Endothelial cell (in vitro differentiated cells): ENCODE measurements around the gene CD47. TPM values are rescaled to one million over a fixed set of nuclear protein-coding genes. Genes with fewer than 3 reads are reported as not detected.

Source experiments
- DNase-seq: peaks from one replicate; pipeline ENCODE4 v3.0.0; 2021; ENCODE audit warnings: low spot score
- H3K27ac Mint-ChIP-seq: one replicate; pipeline ENCODE4 v1.8.0; 2021; ENCODE audit warnings: mixed read lengths, inconsistent platforms; ENCODE audit not compliant: unreplicated experiment
- H3K27me3 Mint-ChIP-seq: one replicate; pipeline ENCODE4 v1.8.0; 2021; ENCODE audit warnings: mild to moderate bottlenecking, moderate library complexity, mixed read lengths, inconsistent platforms; ENCODE audit not compliant: unreplicated experiment
- H3K36me3 Mint-ChIP-seq: one replicate; pipeline ENCODE4 v1.8.0; 2021; ENCODE audit warnings: mild to moderate bottlenecking, low read depth, mixed read lengths, inconsistent platforms; ENCODE audit not compliant: unreplicated experiment
- H3K4me1 Mint-ChIP-seq: one replicate; pipeline ENCODE4 v1.8.0; 2021; ENCODE audit warnings: mild to moderate bottlenecking, mixed read lengths, inconsistent platforms; ENCODE audit not compliant: unreplicated experiment
- H3K4me3 Mint-ChIP-seq: one replicate; pipeline ENCODE4 v1.8.0; 2021; ENCODE audit warnings: mild to moderate bottlenecking, mixed read lengths, inconsistent platforms; ENCODE audit not compliant: unreplicated experiment
- H3K9me3 Mint-ChIP-seq: one replicate; pipeline ENCODE4 v1.8.0; 2021; ENCODE audit warnings: mixed read lengths, inconsistent platforms; ENCODE audit not compliant: unreplicated experiment
- total RNA-seq: library from RNA; stranded (reverse); fragmentation: NEBNext Ultra II Directional; extraction: Animal tissue kit (Norgen Biotek cat#: 25700); gene quantifications from one replicate; pipeline ENCODE4 v1.2.1, GENCODE V29; 2021; ENCODE audit not compliant: unreplicated experiment
- TF ChIP-seq, protein P1 (sequence below): fragments of 200-600 bp; sonication (generic); IDR thresholded peaks from one replicate; pipeline ENCODE4 v1.5.0; 2021; ENCODE audit warnings: antibody characterized with exemption; ENCODE audit not compliant: unreplicated experiment

CD47 gene
- total RNA-seq, 1 donor from 2014 or later: 89.6 TPM

DNA sequence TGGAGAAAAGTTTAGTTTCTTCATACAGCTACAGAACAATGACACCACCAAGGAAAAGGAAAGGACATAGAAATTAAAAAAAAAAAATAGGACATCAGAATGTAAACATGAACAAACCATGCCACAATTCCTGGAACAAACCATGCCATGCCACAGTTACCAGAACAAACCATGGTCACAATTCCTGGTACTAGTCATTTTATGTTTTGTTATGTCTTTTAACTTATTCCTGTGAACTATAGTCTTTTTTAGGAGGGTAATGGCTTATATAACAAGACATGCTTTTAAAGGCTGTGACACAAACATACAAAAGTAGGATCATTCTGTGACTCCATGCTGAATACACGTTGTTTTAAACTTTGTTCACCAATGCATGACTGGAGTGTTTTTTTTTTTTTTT is 42.8 kb downstream of the CD47 start:
- no peaks in the 10 kb centered on the region for H3K9me3 Mint-ChIP-seq
- H3K27ac Mint-ChIP-seq: no peak overlapping the region
- DNase-seq: no peak
- no peaks in the 10 kb centered on the region for H3K4me1 Mint-ChIP-seq
- no peak overlapping the region for H3K4me3 Mint-ChIP-seq
- H3K36me3 Mint-ChIP-seq: peaks cover 6% of the 10 kb centered on the region
- H3K27me3 Mint-ChIP-seq: no peaks in the 10 kb centered on the region
- TF ChIP-seq, protein P1, sequence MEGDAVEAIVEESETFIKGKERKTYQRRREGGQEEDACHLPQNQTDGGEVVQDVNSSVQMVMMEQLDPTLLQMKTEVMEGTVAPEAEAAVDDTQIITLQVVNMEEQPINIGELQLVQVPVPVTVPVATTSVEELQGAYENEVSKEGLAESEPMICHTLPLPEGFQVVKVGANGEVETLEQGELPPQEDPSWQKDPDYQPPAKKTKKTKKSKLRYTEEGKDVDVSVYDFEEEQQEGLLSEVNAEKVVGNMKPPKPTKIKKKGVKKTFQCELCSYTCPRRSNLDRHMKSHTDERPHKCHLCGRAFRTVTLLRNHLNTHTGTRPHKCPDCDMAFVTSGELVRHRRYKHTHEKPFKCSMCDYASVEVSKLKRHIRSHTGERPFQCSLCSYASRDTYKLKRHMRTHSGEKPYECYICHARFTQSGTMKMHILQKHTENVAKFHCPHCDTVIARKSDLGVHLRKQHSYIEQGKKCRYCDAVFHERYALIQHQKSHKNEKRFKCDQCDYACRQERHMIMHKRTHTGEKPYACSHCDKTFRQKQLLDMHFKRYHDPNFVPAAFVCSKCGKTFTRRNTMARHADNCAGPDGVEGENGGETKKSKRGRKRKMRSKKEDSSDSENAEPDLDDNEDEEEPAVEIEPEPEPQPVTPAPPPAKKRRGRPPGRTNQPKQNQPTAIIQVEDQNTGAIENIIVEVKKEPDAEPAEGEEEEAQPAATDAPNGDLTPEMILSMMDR: no peak

DNA sequence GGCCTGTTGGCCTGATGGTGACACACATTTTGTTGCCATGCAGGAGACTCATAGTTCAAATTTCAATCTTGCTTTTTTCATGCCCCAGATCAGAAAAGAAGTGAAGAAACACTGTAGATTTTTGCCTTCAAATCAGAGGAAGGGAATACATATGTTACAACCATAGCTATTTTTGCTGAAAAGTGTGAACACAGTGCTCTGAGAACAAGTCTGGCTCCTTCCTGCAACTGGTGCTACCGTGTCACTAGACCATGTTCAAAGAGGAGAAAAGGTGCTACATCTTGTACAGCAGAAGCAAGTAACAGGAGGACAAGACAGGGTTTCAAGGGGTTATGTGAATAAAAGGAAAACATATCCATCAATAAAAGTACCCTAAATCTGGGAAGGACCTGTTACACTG is 44.6 kb downstream of the CD47 start:
- Mint-ChIP-seq H3K36me3 (no peaks in the 10 kb centered on the region), H3K27me3 (no peaks in the 10 kb centered on the region), H3K4me1 (no peaks in the 10 kb centered on the region), H3K27ac (no peak overlapping the region), H3K9me3 (no peaks in the 10 kb centered on the region), H3K4me3 (no peak overlapping the region)
- DNase-seq: no peak
- TF ChIP-seq, protein P1: no peak

DNA sequence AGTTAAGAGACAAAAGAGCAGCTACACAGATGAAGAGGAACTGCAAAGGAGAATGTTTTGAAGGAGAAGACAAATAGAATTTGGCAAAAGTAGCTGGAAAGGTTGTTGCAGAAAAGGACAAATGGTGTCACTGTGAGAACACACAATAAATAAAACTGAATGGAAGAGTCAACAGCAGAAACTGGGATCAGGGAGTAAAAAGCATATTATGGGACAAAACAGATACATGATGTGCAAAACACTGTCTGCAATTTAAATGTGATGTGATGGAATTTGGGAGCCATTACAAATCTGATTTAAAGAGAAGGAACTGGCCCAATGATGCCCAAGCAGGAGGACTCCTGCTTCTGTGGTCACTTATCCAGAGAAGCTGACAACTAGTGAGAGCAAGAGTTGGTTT is 46.1 kb downstream of the CD47 start:
- no peak overlapping the region for H3K27ac Mint-ChIP-seq
- no peaks in the 10 kb centered on the region for H3K36me3 Mint-ChIP-seq
- no peak for DNase-seq
- H3K4me3 Mint-ChIP-seq: no peak overlapping the region
- H3K4me1 Mint-ChIP-seq: no peaks in the 10 kb centered on the region
- no peaks in the 10 kb centered on the region for H3K27me3 Mint-ChIP-seq
- TF ChIP-seq, protein P1: no peak
- H3K9me3 Mint-ChIP-seq: no peaks in the 10 kb centered on the region

DNA sequence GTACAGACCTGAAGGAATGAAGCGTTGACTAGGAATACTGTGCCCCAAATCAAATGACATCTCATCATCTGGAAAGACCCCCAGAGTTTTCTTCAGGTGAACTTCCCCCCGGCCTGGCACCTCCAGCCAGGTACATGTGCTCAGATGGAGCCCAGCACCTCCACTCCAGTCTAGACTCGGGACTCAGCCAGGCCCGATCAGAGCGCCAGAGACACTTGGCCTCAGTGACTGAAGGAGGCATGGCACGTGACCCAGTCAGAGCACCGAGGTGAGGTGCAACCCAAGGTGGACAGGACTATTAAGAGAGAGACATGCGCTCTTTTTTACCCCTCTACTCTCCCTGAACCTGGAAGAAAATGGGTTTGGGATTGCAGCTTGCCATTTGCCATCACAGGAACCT is 48.5 kb downstream of the CD47 start:
- TF ChIP-seq, protein P1: no peak
- no peak overlapping the region for H3K27ac Mint-ChIP-seq
- no peaks in the 10 kb centered on the region for H3K36me3 Mint-ChIP-seq
- DNase-seq: no peak
- H3K4me1 Mint-ChIP-seq: no peaks in the 10 kb centered on the region
- H3K27me3 Mint-ChIP-seq: no peaks in the 10 kb centered on the region
- no peaks in the 10 kb centered on the region for H3K9me3 Mint-ChIP-seq
- H3K4me3 Mint-ChIP-seq: no peak overlapping the region

DNA sequence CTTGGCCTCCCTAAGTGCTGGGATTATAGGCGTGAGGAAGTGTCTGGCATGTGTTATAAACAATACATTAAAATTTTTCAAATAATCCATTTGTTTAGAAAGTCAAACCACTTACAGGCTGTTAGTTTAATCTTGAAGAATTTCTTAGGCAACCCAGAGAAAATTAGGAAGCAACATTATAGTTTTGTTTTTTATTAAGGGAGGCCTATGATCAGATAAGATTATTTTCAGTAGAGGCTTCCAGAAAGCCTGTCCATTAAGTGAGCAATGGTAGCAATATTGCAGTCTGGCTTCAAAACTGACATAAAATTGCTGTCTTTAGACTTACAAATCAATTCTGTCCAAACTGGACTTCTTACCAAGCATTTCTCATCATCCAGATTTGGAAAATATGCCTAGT is 49.6 kb downstream of the CD47 start:
- no peaks in the 10 kb centered on the region for H3K36me3 Mint-ChIP-seq
- no peaks in the 10 kb centered on the region for H3K9me3 Mint-ChIP-seq
- DNase-seq: no peak
- H3K27ac Mint-ChIP-seq: no peak overlapping the region
- no peaks in the 10 kb centered on the region for H3K27me3 Mint-ChIP-seq
- TF ChIP-seq, protein P1: no peak
- peaks cover under 1% of the 10 kb centered on the region for H3K4me1 Mint-ChIP-seq
- no peak overlapping the region for H3K4me3 Mint-ChIP-seq
